ENCODE results near the gene ZEB2. TPM values are rescaled to one million over a fixed set of nuclear protein-coding genes. Genes with fewer than 3 reads are reported as not detected.

The ZEB2 gene
- total and polyA plus RNA-seq, 10 of the 15 experiments (the other 5 are each of a cell fraction or from before 2014, with no cell fraction given): 0.14 to 3.2 (median 0.84) TPM

DNA sequence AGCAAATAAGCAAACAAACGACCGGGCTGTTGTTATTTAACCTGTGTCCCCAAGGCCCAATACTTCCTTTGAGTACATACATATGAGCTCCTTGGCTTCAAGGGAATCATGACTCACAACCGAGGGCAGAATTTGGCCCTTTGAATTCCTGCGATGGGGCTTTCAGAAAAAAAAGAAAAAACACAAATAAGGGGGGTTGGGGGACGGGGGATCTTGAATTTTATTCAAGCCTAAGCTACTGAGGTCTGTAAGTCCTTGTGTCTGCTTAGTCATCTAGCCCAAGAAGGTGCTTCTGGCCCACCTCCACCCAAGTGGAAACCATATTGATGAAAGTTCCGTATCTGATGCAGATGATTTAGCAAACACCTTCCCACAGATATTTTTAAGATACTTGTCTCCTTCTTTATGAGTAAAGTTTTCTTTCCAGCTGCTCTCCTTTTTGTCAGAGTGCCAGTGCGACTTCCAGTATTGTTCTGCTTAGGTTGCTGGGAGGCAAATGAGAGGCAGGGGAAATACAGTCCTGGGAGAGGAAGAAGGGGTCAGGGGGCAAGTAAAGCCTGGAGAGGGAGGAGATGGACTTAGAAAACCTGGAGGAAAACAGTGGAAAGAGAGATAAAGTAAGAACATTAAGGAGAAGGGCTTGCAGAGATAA lies 169.6 kb downstream of the ZEB2 start:
- CTCF ChIA-PET: interaction anchor here (0.7 to 1.4 kb wide), 2 partner anchors 25 to 639 kb away, joined by 3 to 4 read pairs; no protein-coding TSS in a partner anchor

More for the DNA sequence above, 169.6 kb downstream of the ZEB2 start:
- no peaks in the 10 kb centered on the region for H3K4me1 ChIP-seq (ENCODE audit: control insufficient read depth, insufficient read depth, low read length)
- H3K9ac ChIP-seq (ENCODE audit: control insufficient read depth, insufficient read depth, low read length): no peak overlapping the region
- H2AFZ ChIP-seq (ENCODE audit: control insufficient read depth, low read depth, low read length): no peak overlapping the region
- no peaks in the 10 kb centered on the region for H3K79me2 ChIP-seq (ENCODE audit: control insufficient read depth, insufficient read depth, low read length)
- ChIA-PET RAD21 (ENCODE audit: unreplicated experiment) (interaction anchor here (1.4 kb wide), 1 partner anchor 188 kb away, joined by 3 read pairs; no protein-coding TSS in a partner anchor), POLR2A (interaction anchor here (0.6 kb wide), 1 partner anchor 19 kb away, joined by 3 read pairs; no protein-coding TSS in a partner anchor), SMC1A (ENCODE audit: uncharacterized antibody, unreplicated experiment) (interaction anchor here (0.7 to 1.4 kb wide), 2 partner anchors 10 to 150 kb away, joined by 3 to 5 read pairs; no protein-coding TSS in a partner anchor)
- BruUV-seq (replicated peaks): no TSS peak
- no peak for TF ChIP-seq HCFC1 (IDR thresholded peaks at IDR 0.05; ENCODE audit: low read length)
- no peak for TF ChIP-seq SRF (IDR thresholded peaks at IDR 0.05; ENCODE audit: low read depth in 2 of 2, low read length in 2 of 2)
- TF ChIP-seq RFX5 (IDR thresholded peaks at IDR 0.05; ENCODE audit: low read depth, low read length): no peak
- TF ChIP-seq IKZF1 (conservative IDR thresholded peaks at IDR 0.05): no peak
- TF ChIP-seq IRF4 (IDR thresholded peaks at IDR 0.05; ENCODE audit: low read depth, low read length): no peak
- TF ChIP-seq WRNIP1 (IDR thresholded peaks at IDR 0.05; ENCODE audit: borderline replicate concordance, low read depth, low read length): no peak
- no peak for TF ChIP-seq SREBF1 (IDR thresholded peaks at IDR 0.05; ENCODE audit: low read length)
- no peak for TF ChIP-seq POLR2AphosphoS2 (IDR thresholded peaks at IDR 0.05; ENCODE audit: low read depth, low read length)
- no peak for TF ChIP-seq MTA2 (IDR thresholded peaks at IDR 0.05; ENCODE audit: low read depth)
- TF ChIP-seq ZBTB40 (IDR thresholded peaks at IDR 0.05; ENCODE audit: borderline replicate concordance): no peak
- no peak for TF ChIP-seq ATF7 (IDR thresholded peaks at IDR 0.05; ENCODE audit: low read depth)
- no peak for TF ChIP-seq ZBTB33 (IDR thresholded peaks at IDR 0.05)
- H3K27me3 ChIP-seq (replicated peaks in 1 of 2; ENCODE audit: control insufficient read depth in 2 of 2, insufficient read depth in 2 of 2, low read length in 1 of 2): no peaks in the 10 kb centered on the region
- FAIRE-seq: no peak
- no peak overlapping the region for H3K4me3 ChIP-seq
- WGBS (ENCODE audit: insufficient coverage, insufficient replicate concordance, low lambda C conversion rate, missing lambda C conversion rate): 70% methylated on average over 7 of the region's 7 CpGs
- no peaks in the 10 kb centered on the region for H4K20me1 ChIP-seq (ENCODE audit: control insufficient read depth, insufficient read depth)
- intact Hi-C loops (cut with micrococcal nuclease; ENCODE audit: unreplicated experiment) (no loop called here), in situ Hi-C loops (cut with MboI) (no loop called here)
- no peak for DNase-seq (ENCODE audit: low read depth, low spot score)
- no peak overlapping the region for H3K4me2 ChIP-seq (ENCODE audit: control insufficient read depth, insufficient read depth)
- no peaks in the 10 kb centered on the region for H3K36me3 ChIP-seq (ENCODE audit: control insufficient read depth in 2 of 2, insufficient read depth in 2 of 2, low read length in 1 of 2)
- H3K27ac ChIP-seq (ENCODE audit: control insufficient read depth, insufficient read depth): no peak overlapping the region
- no peaks in the 10 kb centered on the region for H3K9me3 ChIP-seq (replicated peaks; ENCODE audit: control insufficient read depth, insufficient read depth, low read length)
- ATAC-seq: no peak

Data from GM12878 (cell line).